Measurements from ENCODE around the gene PRKAR2B.
"Not testable (repeated sequence)": the region's sequence is repeated elsewhere in the genome, so short reads cannot be mapped to it uniquely, and the experiment has no call there.

GRCh38 chr7:107093671-107094070 lies 49.2 kb downstream of the PRKAR2B start:
- not testable (repeated sequence) for TF ChIP-seq POLR2A, CTCF (IDR thresholded peaks at IDR 0.05)

Data from body of pancreas (tissue), 4 donors.